Measurements from ENCODE around the gene USP17L11. TPM values are rescaled to one million over a fixed set of nuclear protein-coding genes. Genes with fewer than 3 reads are reported as not detected.
"Not testable (repeated sequence)": the region's sequence is repeated elsewhere in the genome, so short reads cannot be mapped to it uniquely, and the experiment has no call there.

USP17L11 gene
- 0.25 TPM in 1 of 2 replicates, not detected in the other for total RNA-seq

GRCh38 chr4:9215105-9215504, at the start of gene USP17L11:
Gene USP17L11 (plus strand): TSS chr4:9215405. CDS start chr4:9215405, 0 bp downstream.
- H3K4me3 Mint-ChIP-seq (ENCODE audit: low read depth); H3K9me3 Mint-ChIP-seq; DNase-seq (ENCODE audit: low spot score); H3K4me1 Mint-ChIP-seq (ENCODE audit: low read depth); H3K27ac Mint-ChIP-seq; H3K27me3 Mint-ChIP-seq (ENCODE audit: low read depth); intact Hi-C loops (cut with micrococcal nuclease); H3K36me3 Mint-ChIP-seq (ENCODE audit: low read depth): not testable (repeated sequence)

- H3K36me3 Mint-ChIP-seq (ENCODE audit: low read depth); H3K27ac Mint-ChIP-seq; H3K27me3 Mint-ChIP-seq (ENCODE audit: low read depth); H3K4me3 Mint-ChIP-seq (ENCODE audit: low read depth); DNase-seq (ENCODE audit: low spot score); H3K9me3 Mint-ChIP-seq; H3K4me1 Mint-ChIP-seq (ENCODE audit: low read depth); intact Hi-C loops (cut with micrococcal nuclease): not testable (repeated sequence)
Observed at GRCh38 chr4:9165990-9166389, 49.2 kb upstream of the USP17L11 start.

GRCh38 chr4:9169791-9170459, 45.3 kb upstream of the USP17L11 start, which contains the start of gene FAM90A26:
Gene FAM90A26 (plus strand): TSS chr4:9170409. CDS start chr4:9173173, 2,764 bp downstream.
- intact Hi-C loops (cut with micrococcal nuclease); H3K9me3 Mint-ChIP-seq; H3K4me1 Mint-ChIP-seq (ENCODE audit: low read depth); H3K27me3 Mint-ChIP-seq (ENCODE audit: low read depth); DNase-seq (ENCODE audit: low spot score); H3K4me3 Mint-ChIP-seq (ENCODE audit: low read depth); H3K36me3 Mint-ChIP-seq (ENCODE audit: low read depth); H3K27ac Mint-ChIP-seq: not testable (repeated sequence)

GRCh38 chr4:9210357-9210756, 4.8 kb upstream of the USP17L11 start, which contains the start of gene USP17L10:
Gene USP17L10 (plus strand): TSS chr4:9210657. CDS start chr4:9210657, 0 bp downstream.
- intact Hi-C loops (cut with micrococcal nuclease); H3K9me3 Mint-ChIP-seq; H3K4me3 Mint-ChIP-seq (ENCODE audit: low read depth); H3K4me1 Mint-ChIP-seq (ENCODE audit: low read depth); H3K27me3 Mint-ChIP-seq (ENCODE audit: low read depth); DNase-seq (ENCODE audit: low spot score); H3K27ac Mint-ChIP-seq; H3K36me3 Mint-ChIP-seq (ENCODE audit: low read depth): not testable (repeated sequence)

- H3K4me3 Mint-ChIP-seq (ENCODE audit: low read depth); H3K36me3 Mint-ChIP-seq (ENCODE audit: low read depth); intact Hi-C loops (cut with micrococcal nuclease); H3K9me3 Mint-ChIP-seq; H3K27me3 Mint-ChIP-seq (ENCODE audit: low read depth); H3K27ac Mint-ChIP-seq; H3K4me1 Mint-ChIP-seq (ENCODE audit: low read depth); DNase-seq (ENCODE audit: low spot score): not testable (repeated sequence)
Observed at GRCh38 chr4:9214701-9215100, 504 bp upstream of the USP17L11 start.

GRCh38 chr4:9219852-9220251, 4.6 kb downstream of the USP17L11 start, which contains the start of gene USP17L12:
Gene USP17L12 (plus strand): TSS chr4:9220152. CDS start chr4:9220152, 0 bp downstream.
- H3K4me3 Mint-ChIP-seq (ENCODE audit: low read depth); H3K36me3 Mint-ChIP-seq (ENCODE audit: low read depth); H3K9me3 Mint-ChIP-seq; H3K4me1 Mint-ChIP-seq (ENCODE audit: low read depth); H3K27ac Mint-ChIP-seq; intact Hi-C loops (cut with micrococcal nuclease); DNase-seq (ENCODE audit: low spot score); H3K27me3 Mint-ChIP-seq (ENCODE audit: low read depth): not testable (repeated sequence)

- H3K9me3 Mint-ChIP-seq; H3K27ac Mint-ChIP-seq; H3K27me3 Mint-ChIP-seq (ENCODE audit: low read depth); H3K36me3 Mint-ChIP-seq (ENCODE audit: low read depth); H3K4me1 Mint-ChIP-seq (ENCODE audit: low read depth); H3K4me3 Mint-ChIP-seq (ENCODE audit: low read depth); DNase-seq (ENCODE audit: low spot score); intact Hi-C loops (cut with micrococcal nuclease): not testable (repeated sequence)
Observed at GRCh38 chr4:9224596-9224995, 9.4 kb downstream of the USP17L11 start, which contains the start of gene USP17L13. Gene USP17L13 (plus strand): TSS chr4:9224896. CDS start chr4:9224896, 0 bp downstream.

- H3K4me1 Mint-ChIP-seq (ENCODE audit: low read depth); intact Hi-C loops (cut with micrococcal nuclease); H3K9me3 Mint-ChIP-seq; H3K27ac Mint-ChIP-seq; DNase-seq (ENCODE audit: low spot score); H3K36me3 Mint-ChIP-seq (ENCODE audit: low read depth); H3K27me3 Mint-ChIP-seq (ENCODE audit: low read depth); H3K4me3 Mint-ChIP-seq (ENCODE audit: low read depth): not testable (repeated sequence)
Observed at GRCh38 chr4:9230249-9230648, 15.0 kb downstream of the USP17L11 start.

GRCh38 chr4:9234085-9234484, 18.9 kb downstream of the USP17L11 start, which contains the start of gene USP17L15:
Gene USP17L15 (plus strand): TSS chr4:9234385. CDS start chr4:9234385, 0 bp downstream.
- H3K27me3 Mint-ChIP-seq (ENCODE audit: low read depth); H3K9me3 Mint-ChIP-seq; H3K4me1 Mint-ChIP-seq (ENCODE audit: low read depth); intact Hi-C loops (cut with micrococcal nuclease); DNase-seq (ENCODE audit: low spot score); H3K4me3 Mint-ChIP-seq (ENCODE audit: low read depth); H3K27ac Mint-ChIP-seq; H3K36me3 Mint-ChIP-seq (ENCODE audit: low read depth): not testable (repeated sequence)

- H3K27ac Mint-ChIP-seq; DNase-seq (ENCODE audit: low spot score); H3K4me1 Mint-ChIP-seq (ENCODE audit: low read depth); H3K36me3 Mint-ChIP-seq (ENCODE audit: low read depth); H3K9me3 Mint-ChIP-seq; intact Hi-C loops (cut with micrococcal nuclease); H3K27me3 Mint-ChIP-seq (ENCODE audit: low read depth); H3K4me3 Mint-ChIP-seq (ENCODE audit: low read depth): not testable (repeated sequence)
Observed at GRCh38 chr4:9238461-9238860, 23.3 kb downstream of the USP17L11 start.

GRCh38 chr4:9243579-9243978, 28.4 kb downstream of the USP17L11 start, which contains the start of gene USP17L17:
Gene USP17L17 (plus strand): TSS chr4:9243879. CDS start chr4:9243879, 0 bp downstream.
- H3K9me3 Mint-ChIP-seq; H3K27me3 Mint-ChIP-seq (ENCODE audit: low read depth); H3K27ac Mint-ChIP-seq; intact Hi-C loops (cut with micrococcal nuclease); H3K36me3 Mint-ChIP-seq (ENCODE audit: low read depth); H3K4me3 Mint-ChIP-seq (ENCODE audit: low read depth); DNase-seq (ENCODE audit: low spot score); H3K4me1 Mint-ChIP-seq (ENCODE audit: low read depth): not testable (repeated sequence)

GRCh38 chr4:9247953-9248680, 32.9 kb downstream of the USP17L11 start, which contains the start of gene USP17L18:
Gene USP17L18 (plus strand): TSS chr4:9248630. CDS start chr4:9248630, 0 bp downstream.
- H3K9me3 Mint-ChIP-seq; H3K4me1 Mint-ChIP-seq (ENCODE audit: low read depth); H3K27ac Mint-ChIP-seq; H3K4me3 Mint-ChIP-seq (ENCODE audit: low read depth); DNase-seq (ENCODE audit: low spot score); H3K27me3 Mint-ChIP-seq (ENCODE audit: low read depth); intact Hi-C loops (cut with micrococcal nuclease); H3K36me3 Mint-ChIP-seq (ENCODE audit: low read depth): not testable (repeated sequence)

GRCh38 chr4:9253078-9253477, 37.9 kb downstream of the USP17L11 start, which contains the start of gene USP17L19:
Gene USP17L19 (plus strand): TSS chr4:9253378. CDS start chr4:9253378, 0 bp downstream.
- H3K4me1 Mint-ChIP-seq (ENCODE audit: low read depth); H3K27ac Mint-ChIP-seq; DNase-seq (ENCODE audit: low spot score); H3K27me3 Mint-ChIP-seq (ENCODE audit: low read depth); H3K9me3 Mint-ChIP-seq; H3K36me3 Mint-ChIP-seq (ENCODE audit: low read depth); H3K4me3 Mint-ChIP-seq (ENCODE audit: low read depth); intact Hi-C loops (cut with micrococcal nuclease): not testable (repeated sequence)
